IMR-90 (cell line): ENCODE data around the gene MCTP1. TPM values are rescaled to one million over a fixed set of nuclear protein-coding genes. Genes with fewer than 3 reads are reported as not detected.

Experiments
- ATAC-seq: fragments of 200-7000 bp; cut with Tn5 transposase; 2 replicates; pipeline ENCODE4 v1.9.1; 2020; ENCODE audit warnings: low read depth, mild to moderate bottlenecking, moderate library complexity
- BruUV-seq: library from RNA; stranded (reverse); fragments of 400-500 nt; replicated peaks from 2 replicates; lab custom pipeline; 2021; lab: Mats Ljungman, UMichigan
- CTCF ChIA-PET: fragments of 300-600 bp; formaldehyde crosslinking; extraction: SDS; loops from one replicate; lab custom pipeline; 2021; ENCODE audit warnings: antibody characterized with exemption; lab: Yijun Ruan, JAX
- POLR2A ChIA-PET: fragments of 300-600 bp; sonication (Branson Sonifier 250); formaldehyde crosslinking; loops from one replicate; lab custom pipeline; 2022; ENCODE audit warnings: antibody characterized with exemption; ENCODE audit not compliant: unreplicated experiment; lab: Charles Lee
- DNase-seq: peaks from one replicate; pipeline ENCODE4 v3.0.0; 2013
- H2AFZ ChIP-seq: replicated peaks from 2 replicates; pipeline ENCODE3; 2013; ENCODE audit warnings: low read length, mild to moderate bottlenecking; ENCODE audit not compliant: poor library complexity
- H2AK5ac ChIP-seq: 2 replicates; pipeline ENCODE4 v1.6.1; 2013; ENCODE audit warnings: low read depth, low read length, inconsistent platforms
- H2AK9ac ChIP-seq: replicated peaks from 2 replicates; pipeline ENCODE3; 2013; ENCODE audit warnings: mild to moderate bottlenecking, low read depth, low read length, moderate library complexity; ENCODE audit not compliant: poor library complexity
- H2BK120ac ChIP-seq: 2 replicates; pipeline ENCODE4 v1.6.1; 2013; ENCODE audit warnings: low read depth, low read length, inconsistent platforms
- H2BK15ac ChIP-seq: 3 replicates; pipeline ENCODE4 v1.6.1; 2013; ENCODE audit warnings: low read depth, low read length, inconsistent platforms
- H2BK20ac ChIP-seq: 2 replicates; pipeline ENCODE4 v1.6.1; 2013; ENCODE audit warnings: low read depth, mild to moderate bottlenecking, inconsistent platforms, low read length, moderate library complexity
- H2BK5ac ChIP-seq: 2 replicates; pipeline ENCODE4 v1.6.1; 2013; ENCODE audit warnings: mild to moderate bottlenecking, low read depth, low read length, inconsistent platforms; ENCODE audit not compliant: poor library complexity, severe bottlenecking
- H3K14ac ChIP-seq: replicated peaks from 2 replicates; pipeline ENCODE4 v1.6.1; 2013; ENCODE audit warnings: low read depth, low read length, inconsistent platforms
- H3K18ac ChIP-seq: 2 replicates; pipeline ENCODE4 v1.6.1; 2013; ENCODE audit warnings: low read depth, low read length, control low read depth
- H3K23ac ChIP-seq: 2 replicates; pipeline ENCODE4 v1.6.1; 2013; ENCODE audit warnings: low read depth, low read length, inconsistent platforms
- H3K27ac ChIP-seq: 2 replicates; pipeline ENCODE4 v1.5.1; 2013; ENCODE audit warnings: mild to moderate bottlenecking, control low read depth, low read length; ENCODE audit not compliant: insufficient read depth
- H3K27me3 ChIP-seq: 2 replicates; pipeline ENCODE4 v1.6.1; 2013; ENCODE audit warnings: low read length; ENCODE audit not compliant: control insufficient read depth, insufficient read depth
- H3K36me3 ChIP-seq: 2 replicates; pipeline ENCODE4 v1.6.1; 2013; ENCODE audit warnings: low read length, mixed read lengths; ENCODE audit not compliant: control insufficient read depth, insufficient read depth
- H3K4ac ChIP-seq: 2 replicates; pipeline ENCODE4 v1.6.1; 2013; ENCODE audit warnings: low read depth, low read length, inconsistent platforms
- H3K4me1 ChIP-seq: 2 replicates; pipeline ENCODE4 v1.6.1; 2013; ENCODE audit warnings: low read length, mixed read lengths; ENCODE audit not compliant: control insufficient read depth, insufficient read depth
- H3K4me2 ChIP-seq: 2 replicates; pipeline ENCODE4 v1.6.1; 2013; ENCODE audit warnings: low read depth, mild to moderate bottlenecking, control low read depth, low read length, moderate library complexity
- H3K4me3 ChIP-seq: 2 replicates; pipeline ENCODE4 v1.5.1; 2013; ENCODE audit warnings: low read depth, mild to moderate bottlenecking, control low read depth, low read length, moderate library complexity; ENCODE audit not compliant: insufficient read depth
- H3K56ac ChIP-seq: 2 replicates; pipeline ENCODE4 v1.6.1; 2013; ENCODE audit warnings: low read length, inconsistent platforms; ENCODE audit not compliant: insufficient read depth; ENCODE audit errors: extremely low read depth
- H3K79me1 ChIP-seq, 2 experiments: 2 replicates each; pipeline ENCODE4 v1.6.1; 2013; ENCODE audit warnings: low read length in 2 of 2, inconsistent platforms in 1 of 2, low read depth in 1 of 2
- H3K9ac ChIP-seq: 2 replicates; pipeline ENCODE4 v1.6.1; 2013; ENCODE audit warnings: low read depth, low read length, control low read depth
- H3K9me1 ChIP-seq: 2 replicates; pipeline ENCODE4 v1.6.1; 2013; ENCODE audit warnings: low read length, inconsistent platforms; ENCODE audit not compliant: insufficient read depth
- H3K9me3 ChIP-seq: 2 replicates; pipeline ENCODE4 v1.6.1; 2013; ENCODE audit warnings: low read length; ENCODE audit not compliant: control insufficient read depth, insufficient read depth
- H4K20me1 ChIP-seq: 2 replicates; pipeline ENCODE4 v1.6.1; 2013; ENCODE audit warnings: low read length, inconsistent platforms; ENCODE audit not compliant: insufficient read depth
- H4K5ac ChIP-seq: 2 replicates; pipeline ENCODE4 v1.6.1; 2013; ENCODE audit warnings: mild to moderate bottlenecking, low read depth, low read length, control low read depth
- H4K8ac ChIP-seq, 2 experiments: 2 replicates each; pipeline ENCODE4 v1.6.1; 2013; ENCODE audit warnings: low read depth in 2 of 2, low read length in 2 of 2, control low read depth in 1 of 2, inconsistent platforms in 1 of 2
- H4K91ac ChIP-seq: 2 replicates; pipeline ENCODE4 v1.6.1; 2013; ENCODE audit warnings: low read depth, low read length, inconsistent platforms; ENCODE audit not compliant: insufficient read depth
- BHLHE40 ChIP-seq: fragments of 150-350 bp; IDR thresholded peaks from 2 replicates; pipeline ENCODE4 v1.6.1; 2016; ENCODE audit warnings: mild to moderate bottlenecking, low read depth, low read length
- MAZ ChIP-seq: IDR thresholded peaks from 2 replicates; pipeline ENCODE4 v1.6.1; 2012; ENCODE audit warnings: low read depth, mild to moderate bottlenecking, low read length, improper control_type of control experiment, moderate library complexity, borderline replicate concordance
- MXI1 ChIP-seq: IDR thresholded peaks from 2 replicates; pipeline ENCODE4 v1.6.1; 2012; ENCODE audit warnings: low read depth, mild to moderate bottlenecking, low read length, moderate library complexity, borderline replicate concordance
- NFE2L2 ChIP-seq: fragments of 150-350 bp; IDR thresholded peaks from 2 replicates; pipeline ENCODE4 v1.6.1; 2016; ENCODE audit warnings: low read depth, mild to moderate bottlenecking, low read length
- RAD21 ChIP-seq: IDR thresholded peaks from 2 replicates; pipeline ENCODE4 v1.6.1; 2012; ENCODE audit warnings: low read length, improper control_type of control experiment
- RFX5 ChIP-seq: IDR thresholded peaks from 2 replicates; pipeline ENCODE4 v1.8.0; 2012; ENCODE audit warnings: low read depth, mild to moderate bottlenecking, low read length, moderate library complexity
- WGBS, 2 experiments: methylation state at CpG; one replicate each; pipeline versions ENCODE4 v1.1.5 to v1.1.7; 2013; ENCODE audit warnings: missing lambda C conversion rate in 2 of 2; ENCODE audit not compliant: insufficient read length in 1 of 2; ENCODE audit errors: extremely low coverage in 2 of 2; 5-methylcytosine and 5-hydroxymethylcytosine counted together
- dilution Hi-C: fragments of 300-500 bp; cut with HindIII; formaldehyde crosslinking; loops from one replicate; pipeline ENCODE4 v1.14.3; 2018; ENCODE audit warnings: low sequenced_read_pairs; ENCODE audit not compliant: unreplicated experiment
- in situ Hi-C: fragments of 300-500 bp; cut with MboI; formaldehyde crosslinking; loops from 3 replicates; pipeline ENCODE4 v1.14.3; 2019; ENCODE audit warnings: low sequenced_read_pairs, inconsistent platforms, mixed read lengths
- intact Hi-C: fragments of 100-400 bp; cut with micrococcal nuclease; formaldehyde crosslinking; loops from 2 replicates; pipeline ENCODE4 v1.10.0; 2022
- polyA plus RNA-seq, 3 experiments: library from polyadenylated mRNA; depleted of rRNA; stranded (reverse); fragments of >200 nt; gene quantifications; 2 replicates each; pipeline ENCODE4 v1.2.3, GENCODE V29; 2012; ENCODE audit warnings: low replicate concordance in 1 of 3
- total RNA-seq: library from RNA; depleted of rRNA; stranded (reverse); fragments of >200 nt; gene quantifications from 2 replicates; pipeline ENCODE4 v1.2.3, GENCODE V29; 2012
- TF ChIP-seq, protein P1 (sequence below): conservative IDR thresholded peaks from 2 replicates; pipeline ENCODE4 v1.5.1; 2012; ENCODE audit warnings: mild to moderate bottlenecking, low read depth, low read length, improper control_type of control experiment

The MCTP1 gene
- total and polyA plus RNA-seq, 2 of the 4 experiments (the other 2 are of a cell fraction), result 0.21 TPM; not detected in 1

DNA sequence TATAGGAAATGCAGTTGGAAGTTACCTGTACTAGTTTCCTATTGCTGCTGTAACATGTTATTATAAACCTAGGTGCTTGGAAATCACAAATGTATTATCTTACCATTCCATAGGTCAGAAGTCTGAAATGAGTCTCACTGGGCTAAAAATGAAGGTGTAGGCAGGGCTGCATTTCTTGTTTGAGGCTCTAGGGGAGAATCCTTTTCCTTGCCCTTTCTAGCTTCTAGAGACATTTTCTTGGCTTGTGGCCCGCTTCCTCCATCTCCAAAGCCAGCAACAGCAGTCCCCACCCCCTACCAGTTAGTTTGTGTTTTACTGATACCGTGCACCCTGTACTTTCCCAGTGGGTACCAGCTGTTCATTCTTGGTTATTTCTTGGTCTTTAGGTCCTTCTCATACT is 513.2 kb downstream of the MCTP1 start:
- Histone ChIP-seq H4K8ac (no peak overlapping the region), H3K4me1 (no peaks in the 10 kb centered on the region), H2AFZ (no peak overlapping the region), H4K5ac (no peak overlapping the region), H2BK15ac (no peak overlapping the region), H2BK20ac (no peak overlapping the region), H3K4me3 (no peak overlapping the region), H2BK120ac (no peak overlapping the region), H3K14ac (no peak overlapping the region), H3K23ac (no peak overlapping the region), H3K4ac (no peak overlapping the region), H3K4me2 (no peak overlapping the region), H2BK5ac (no peak overlapping the region), H3K27ac (no peak overlapping the region), H2AK9ac (no peak overlapping the region), H3K9me1 (no peaks in the 10 kb centered on the region), H3K27me3 (no peaks in the 10 kb centered on the region), H3K9ac (no peak overlapping the region), H3K79me1 (no peaks in the 10 kb centered on the region), H3K9me3 (no peaks in the 10 kb centered on the region), H3K36me3 (no peaks in the 10 kb centered on the region), H2AK5ac (no peak overlapping the region), H3K18ac (no peak overlapping the region), H4K20me1 (no peaks in the 10 kb centered on the region), H3K56ac (no peak overlapping the region), H4K91ac (no peak overlapping the region)
- ATAC-seq (no peak), DNase-seq (no peak)
- ChIA-PET POLR2A (no interaction called here), CTCF (no interaction called here)
- dilution Hi-C loops (no loop called here), in situ Hi-C loops (no loop called here), intact Hi-C loops (no loop called here)
- WGBS, 2 experiments, result no CpG with 5 or more reads among the region's 2 CpGs
- TF ChIP-seq MAZ (no peak), RFX5 (no peak), RAD21 (no peak), BHLHE40 (no peak), MXI1 (no peak), NFE2L2 (no peak)
- TF ChIP-seq, protein P1, sequence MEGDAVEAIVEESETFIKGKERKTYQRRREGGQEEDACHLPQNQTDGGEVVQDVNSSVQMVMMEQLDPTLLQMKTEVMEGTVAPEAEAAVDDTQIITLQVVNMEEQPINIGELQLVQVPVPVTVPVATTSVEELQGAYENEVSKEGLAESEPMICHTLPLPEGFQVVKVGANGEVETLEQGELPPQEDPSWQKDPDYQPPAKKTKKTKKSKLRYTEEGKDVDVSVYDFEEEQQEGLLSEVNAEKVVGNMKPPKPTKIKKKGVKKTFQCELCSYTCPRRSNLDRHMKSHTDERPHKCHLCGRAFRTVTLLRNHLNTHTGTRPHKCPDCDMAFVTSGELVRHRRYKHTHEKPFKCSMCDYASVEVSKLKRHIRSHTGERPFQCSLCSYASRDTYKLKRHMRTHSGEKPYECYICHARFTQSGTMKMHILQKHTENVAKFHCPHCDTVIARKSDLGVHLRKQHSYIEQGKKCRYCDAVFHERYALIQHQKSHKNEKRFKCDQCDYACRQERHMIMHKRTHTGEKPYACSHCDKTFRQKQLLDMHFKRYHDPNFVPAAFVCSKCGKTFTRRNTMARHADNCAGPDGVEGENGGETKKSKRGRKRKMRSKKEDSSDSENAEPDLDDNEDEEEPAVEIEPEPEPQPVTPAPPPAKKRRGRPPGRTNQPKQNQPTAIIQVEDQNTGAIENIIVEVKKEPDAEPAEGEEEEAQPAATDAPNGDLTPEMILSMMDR, result no peak
- BruUV-seq, result no TSS peak
